Fibroblast of lung (primary cell): ENCODE results near the gene PAX2.

ENCODE experiments used
- EZH2 ChIP-seq: IDR thresholded peaks from 2 replicates; pipeline ENCODE4 v1.5.1; 2012; ENCODE audit warnings: low read length, control low read depth, mild to moderate bottlenecking; ENCODE audit errors: missing control alignments
- TF ChIP-seq, protein P1 (sequence below), 2 donors: IDR thresholded peaks in 1 of 2; conservative IDR thresholded peaks in 1 of 2; 1 replicate in 1 of 2; 2 replicates in 1 of 2; pipeline ENCODE4 v1.5.1; 2011 to 2012; ENCODE audit warnings: low read length in 2 of 2, control low read depth in 1 of 2, inconsistent platforms in 1 of 2, low read depth in 1 of 2, mild to moderate bottlenecking in 1 of 2

DNA sequence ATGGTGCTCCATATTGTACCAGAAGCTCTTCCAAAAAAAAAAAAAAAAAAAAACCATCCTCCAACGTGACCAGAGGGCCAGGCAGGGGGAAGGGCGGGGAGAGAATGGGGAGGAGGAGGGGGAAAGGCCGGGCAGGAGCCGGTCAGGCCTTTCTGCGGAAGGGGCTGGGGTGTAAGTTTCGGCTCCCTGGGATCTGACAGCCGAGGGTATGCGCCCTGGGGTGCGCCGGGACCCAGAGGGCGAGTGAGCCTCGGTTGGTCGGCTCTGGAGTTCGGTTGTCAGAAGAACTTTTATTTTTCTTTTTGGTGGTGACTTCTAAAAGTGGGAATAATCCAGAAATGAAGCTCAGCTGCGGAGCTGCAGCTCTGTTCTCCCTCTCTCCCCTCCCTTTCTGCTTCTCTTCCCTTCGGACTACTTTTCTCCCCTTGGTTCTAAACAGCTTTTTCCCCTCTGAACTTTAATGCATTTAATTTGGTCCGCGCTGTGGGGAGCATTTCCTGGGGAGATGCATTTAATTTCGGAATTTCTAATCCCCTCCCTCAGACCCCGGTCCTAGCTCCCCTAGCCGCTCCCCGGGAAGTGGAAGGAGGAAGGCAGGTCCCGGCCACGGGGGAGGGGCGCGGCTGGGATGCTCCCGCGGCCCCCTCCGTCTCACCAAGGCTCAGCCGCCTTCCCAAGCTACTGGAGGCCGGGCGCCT is 3.9 kb upstream of the PAX2 start:
- TF ChIP-seq, protein P1, sequence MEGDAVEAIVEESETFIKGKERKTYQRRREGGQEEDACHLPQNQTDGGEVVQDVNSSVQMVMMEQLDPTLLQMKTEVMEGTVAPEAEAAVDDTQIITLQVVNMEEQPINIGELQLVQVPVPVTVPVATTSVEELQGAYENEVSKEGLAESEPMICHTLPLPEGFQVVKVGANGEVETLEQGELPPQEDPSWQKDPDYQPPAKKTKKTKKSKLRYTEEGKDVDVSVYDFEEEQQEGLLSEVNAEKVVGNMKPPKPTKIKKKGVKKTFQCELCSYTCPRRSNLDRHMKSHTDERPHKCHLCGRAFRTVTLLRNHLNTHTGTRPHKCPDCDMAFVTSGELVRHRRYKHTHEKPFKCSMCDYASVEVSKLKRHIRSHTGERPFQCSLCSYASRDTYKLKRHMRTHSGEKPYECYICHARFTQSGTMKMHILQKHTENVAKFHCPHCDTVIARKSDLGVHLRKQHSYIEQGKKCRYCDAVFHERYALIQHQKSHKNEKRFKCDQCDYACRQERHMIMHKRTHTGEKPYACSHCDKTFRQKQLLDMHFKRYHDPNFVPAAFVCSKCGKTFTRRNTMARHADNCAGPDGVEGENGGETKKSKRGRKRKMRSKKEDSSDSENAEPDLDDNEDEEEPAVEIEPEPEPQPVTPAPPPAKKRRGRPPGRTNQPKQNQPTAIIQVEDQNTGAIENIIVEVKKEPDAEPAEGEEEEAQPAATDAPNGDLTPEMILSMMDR (conservative IDR thresholded peaks at IDR 0.05 in 1 of 2, IDR thresholded peaks at IDR 0.05 in 1 of 2; ENCODE audit: low read depth in 1 of 2, low read length in 2 of 2): no peak
- TF ChIP-seq EZH2: no peak
